Measurements from ENCODE around the gene PIAS1. TPM values are rescaled to one million over a fixed set of nuclear protein-coding genes. Genes with fewer than 3 reads are reported as not detected.
"Not testable (repeated sequence)": the region's sequence is repeated elsewhere in the genome, so short reads cannot be mapped to it uniquely, and the experiment has no call there.

PIAS1 gene
- total and polyA plus RNA-seq, 9 of the 15 experiments (the other 6 are each of a cell fraction or from before 2014, with no cell fraction given): 18.0 to 59.1 (median 28.5) TPM

GRCh38 chr15:68224546-68225250 lies 170.6 kb downstream of the PIAS1 start:
- H3K79me2 ChIP-seq (ENCODE audit: control insufficient read depth, insufficient read depth, low read length): peaks cover 78% of the 10 kb centered on the region
- 80% methylated on average over 3 of the region's 3 CpGs for WGBS (ENCODE audit: insufficient coverage, low coverage, missing lambda C conversion rate)
- no peak overlapping the region; a peak in 1 of 4 replicates for H3K9ac ChIP-seq (ENCODE audit: insufficient read depth in 1 of 2, low read depth in 2 of 2, low read length in 2 of 2)
- ATAC-seq (no peak), DNase-seq (ENCODE audit: extremely low read depth in 1 of 4, low spot score in 3 of 4) (peak in 2 of 4 experiments; percentile 2 to 5), FAIRE-seq (no peak)
- H3K27me3 ChIP-seq (ENCODE audit: control insufficient read depth in 2 of 2, insufficient read depth in 2 of 2, low read length in 2 of 2): no peaks in the 10 kb centered on the region
- ChIA-PET POLR2A (interaction anchor here (0.8 kb wide), 1 partner anchor 53 kb away, joined by 3 read pairs; the partner anchor contains the start of gene FEM1B), CTCF (ENCODE audit: low intra/inter-chr PET ratio) (no interaction called here)
- H3K9me3 ChIP-seq (replicated peaks; ENCODE audit: control insufficient read depth, insufficient read depth, low read depth, low read length): no peaks in the 10 kb centered on the region
- H3K4me1 ChIP-seq (replicated peaks in 1 of 2; ENCODE audit: control insufficient read depth in 2 of 2, insufficient read depth in 2 of 2, low read length in 2 of 2): peaks cover 26 to 37% of the 10 kb centered on the region in 2 experiments; a peak in 4 of 5 replicates
- H2AFZ ChIP-seq (ENCODE audit: low read depth, low read length): no peak overlapping the region
- peaks cover 18% of the 10 kb centered on the region for H4K20me1 ChIP-seq (replicated peaks; ENCODE audit: control insufficient read depth, insufficient read depth, low read length)
- no peak overlapping the region for H3K4me3 ChIP-seq
- peaks cover 11% of the 10 kb centered on the region for H3K9me1 ChIP-seq (ENCODE audit: control insufficient read depth, insufficient read depth, low read length)
- peaks cover 39% of the 10 kb centered on the region for H3K36me3 ChIP-seq (ENCODE audit: control insufficient read depth, insufficient read depth, low read length)
- H3K4me2 ChIP-seq (ENCODE audit: insufficient read depth, low read length): no peak overlapping the region
- intact Hi-C loops (cut with micrococcal nuclease): no loop called here
- in situ Hi-C loops (cut with MboI): no loop called here
- no TSS peak for BruUV-seq (replicated peaks)
- TF ChIP-seq EHMT2 (IDR thresholded peaks at IDR 0.05): no peak
- TF ChIP-seq, protein P1, sequence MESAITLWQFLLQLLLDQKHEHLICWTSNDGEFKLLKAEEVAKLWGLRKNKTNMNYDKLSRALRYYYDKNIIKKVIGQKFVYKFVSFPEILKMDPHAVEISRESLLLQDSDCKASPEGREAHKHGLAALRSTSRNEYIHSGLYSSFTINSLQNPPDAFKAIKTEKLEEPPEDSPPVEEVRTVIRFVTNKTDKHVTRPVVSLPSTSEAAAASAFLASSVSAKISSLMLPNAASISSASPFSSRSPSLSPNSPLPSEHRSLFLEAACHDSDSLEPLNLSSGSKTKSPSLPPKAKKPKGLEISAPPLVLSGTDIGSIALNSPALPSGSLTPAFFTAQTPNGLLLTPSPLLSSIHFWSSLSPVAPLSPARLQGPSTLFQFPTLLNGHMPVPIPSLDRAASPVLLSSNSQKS (CRISPR knock-in tag; IDR thresholded peaks at IDR 0.05): no peak
- H3K27ac ChIP-seq (ENCODE audit: extremely low read depth, low read depth, low read length): peak overlapping the region; percentile 36; the same call in 2 of the 3 replicates

DNA sequence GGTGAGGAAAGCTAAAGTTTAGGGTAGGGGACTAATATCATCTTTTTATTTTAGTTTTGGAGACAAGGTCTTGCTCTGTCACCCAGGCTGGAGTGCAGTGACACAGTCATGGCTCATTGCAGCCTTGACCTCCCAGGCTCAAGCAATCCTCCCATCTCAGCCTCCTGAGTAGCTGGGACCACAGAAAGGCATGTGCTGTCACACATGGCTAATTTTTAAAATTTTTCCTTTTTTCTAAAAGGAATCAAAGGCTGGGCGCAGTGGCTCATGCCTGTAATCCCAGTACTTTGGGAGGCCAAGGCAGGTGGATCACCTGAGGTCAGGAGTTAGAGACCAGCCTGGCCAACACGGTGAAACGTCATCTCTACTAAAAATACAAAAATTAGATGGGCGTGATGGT lies 171.3 kb downstream of the PIAS1 start:
- Histone ChIP-seq H3K79me2 (ENCODE audit: control insufficient read depth, insufficient read depth, low read length) (peaks cover 71% of the 10 kb centered on the region), H4K20me1 (replicated peaks; ENCODE audit: control insufficient read depth, insufficient read depth, low read length) (peaks cover 18% of the 10 kb centered on the region), H3K36me3 (ENCODE audit: control insufficient read depth, insufficient read depth, low read length) (peaks cover 33% of the 10 kb centered on the region), H3K4me1 (replicated peaks in 1 of 2; ENCODE audit: control insufficient read depth in 2 of 2, insufficient read depth in 2 of 2, low read length in 2 of 2) (peaks cover 30 to 44% of the 10 kb centered on the region in 2 experiments; a peak in 4 of 5 replicates)
- DNase-seq (ENCODE audit: extremely low read depth in 1 of 4, low spot score in 3 of 4); H3K9me1 ChIP-seq (ENCODE audit: control insufficient read depth, insufficient read depth, low read length); H3K9me3 ChIP-seq (replicated peaks; ENCODE audit: control insufficient read depth, insufficient read depth, low read depth, low read length); H3K27ac ChIP-seq (ENCODE audit: extremely low read depth, low read depth, low read length); H3K4me3 ChIP-seq; H3K27me3 ChIP-seq (ENCODE audit: control insufficient read depth in 2 of 2, insufficient read depth in 2 of 2, low read length in 2 of 2); in situ Hi-C loops (cut with MboI); CTCF ChIA-PET (ENCODE audit: low intra/inter-chr PET ratio); H3K9ac ChIP-seq (ENCODE audit: insufficient read depth in 1 of 2, low read depth in 2 of 2, low read length in 2 of 2); H2AFZ ChIP-seq (ENCODE audit: low read depth, low read length); intact Hi-C loops (cut with micrococcal nuclease); BruUV-seq (replicated peaks); FAIRE-seq; POLR2A ChIA-PET; H3K4me2 ChIP-seq (ENCODE audit: insufficient read depth, low read length); ATAC-seq: not testable (repeated sequence)
- WGBS (ENCODE audit: insufficient coverage, low coverage, missing lambda C conversion rate): 95% methylated on average over 4 of the region's 4 CpGs

All from K562 (cell line).